Nephron (organoid): ENCODE data around the gene DSC1.

Experiments used
- H3K27ac Mint-ChIP-seq, 3 experiments: 2 replicates each; pipeline ENCODE4 v1.8.0; 2020; ENCODE audit warnings: mixed read lengths in 3 of 3, mild to moderate bottlenecking in 2 of 3, moderate library complexity in 1 of 3
- H3K27me3 Mint-ChIP-seq: 2 replicates; pipeline ENCODE4 v1.8.0; 2021; ENCODE audit warnings: low read depth, mild to moderate bottlenecking, moderate library complexity, mixed read lengths
- H3K36me3 Mint-ChIP-seq: 2 replicates; pipeline ENCODE4 v1.8.0; 2020; ENCODE audit warnings: low read depth, mixed read lengths
- H3K4me1 Mint-ChIP-seq: 2 replicates; pipeline ENCODE4 v1.8.0; 2020; ENCODE audit warnings: mixed read lengths
- H3K4me3 Mint-ChIP-seq, 3 experiments: 2 replicates each; pipeline ENCODE4 v1.8.0; 2020; ENCODE audit warnings: mild to moderate bottlenecking in 3 of 3, mixed read lengths in 3 of 3, moderate library complexity in 2 of 3
- H3K9me3 Mint-ChIP-seq: 2 replicates; pipeline ENCODE4 v1.8.0; 2020; ENCODE audit warnings: mixed read lengths
- TF ChIP-seq, protein P1 (sequence below), 3 experiments: fragments of 200-600 bp; sonication (generic); IDR thresholded peaks; one replicate each; pipeline ENCODE4 v1.5.0; 2021; ENCODE audit warnings: antibody characterized with exemption in 3 of 3; ENCODE audit not compliant: unreplicated experiment in 3 of 3

DSC1 gene

GRCh38 chr18:31197676-31198075 lies 35.0 kb upstream of the DSC1 start:
- peaks cover 12% of the 10 kb centered on the region for H3K4me1 Mint-ChIP-seq

DNA sequence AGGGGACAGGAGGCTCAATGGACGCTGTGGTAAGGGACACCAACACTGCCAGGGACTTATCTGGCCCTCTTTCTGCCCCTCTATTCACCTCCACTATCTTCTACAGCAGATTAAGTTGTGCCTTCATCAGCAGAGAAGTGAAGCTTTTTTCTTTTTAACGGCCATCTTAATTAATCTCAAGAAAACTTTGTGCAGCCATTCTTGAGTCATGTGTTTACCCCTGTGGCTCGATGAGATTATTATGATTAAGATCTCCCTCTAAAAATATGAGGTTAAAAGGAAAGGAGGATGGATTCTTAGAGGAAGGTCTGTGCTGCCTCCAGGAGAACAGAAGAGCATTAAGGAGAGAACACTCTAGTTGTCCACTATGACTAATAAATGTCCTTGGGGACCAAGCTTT lies 32.4 kb upstream of the DSC1 start:
- TF ChIP-seq, protein P1, sequence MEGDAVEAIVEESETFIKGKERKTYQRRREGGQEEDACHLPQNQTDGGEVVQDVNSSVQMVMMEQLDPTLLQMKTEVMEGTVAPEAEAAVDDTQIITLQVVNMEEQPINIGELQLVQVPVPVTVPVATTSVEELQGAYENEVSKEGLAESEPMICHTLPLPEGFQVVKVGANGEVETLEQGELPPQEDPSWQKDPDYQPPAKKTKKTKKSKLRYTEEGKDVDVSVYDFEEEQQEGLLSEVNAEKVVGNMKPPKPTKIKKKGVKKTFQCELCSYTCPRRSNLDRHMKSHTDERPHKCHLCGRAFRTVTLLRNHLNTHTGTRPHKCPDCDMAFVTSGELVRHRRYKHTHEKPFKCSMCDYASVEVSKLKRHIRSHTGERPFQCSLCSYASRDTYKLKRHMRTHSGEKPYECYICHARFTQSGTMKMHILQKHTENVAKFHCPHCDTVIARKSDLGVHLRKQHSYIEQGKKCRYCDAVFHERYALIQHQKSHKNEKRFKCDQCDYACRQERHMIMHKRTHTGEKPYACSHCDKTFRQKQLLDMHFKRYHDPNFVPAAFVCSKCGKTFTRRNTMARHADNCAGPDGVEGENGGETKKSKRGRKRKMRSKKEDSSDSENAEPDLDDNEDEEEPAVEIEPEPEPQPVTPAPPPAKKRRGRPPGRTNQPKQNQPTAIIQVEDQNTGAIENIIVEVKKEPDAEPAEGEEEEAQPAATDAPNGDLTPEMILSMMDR (IDR thresholded peaks at IDR 0.05; ENCODE audit: unreplicated experiment in 3 of 3) = no peak
- no peak overlapping the region for H3K4me3 Mint-ChIP-seq
- H3K27ac Mint-ChIP-seq = no peak overlapping the region
- peaks cover 12% of the 10 kb centered on the region for H3K4me1 Mint-ChIP-seq
- no peaks in the 10 kb centered on the region for H3K27me3 Mint-ChIP-seq
- no peaks in the 10 kb centered on the region for H3K36me3 Mint-ChIP-seq
- H3K9me3 Mint-ChIP-seq = peaks cover 2% of the 10 kb centered on the region

More at GRCh38 chr18:31197676-31198075, 35.0 kb upstream of the DSC1 start:
- no peak overlapping the region for H3K4me3 Mint-ChIP-seq
- peaks cover 2% of the 10 kb centered on the region for H3K9me3 Mint-ChIP-seq
- no peaks in the 10 kb centered on the region for H3K27me3 Mint-ChIP-seq
- H3K36me3 Mint-ChIP-seq = no peaks in the 10 kb centered on the region
- TF ChIP-seq, protein P1 (IDR thresholded peaks at IDR 0.05; ENCODE audit: unreplicated experiment in 3 of 3) = no peak
- peak overlapping the region in 2 of 3 experiments; percentile 22 to 28 for H3K27ac Mint-ChIP-seq

DNA sequence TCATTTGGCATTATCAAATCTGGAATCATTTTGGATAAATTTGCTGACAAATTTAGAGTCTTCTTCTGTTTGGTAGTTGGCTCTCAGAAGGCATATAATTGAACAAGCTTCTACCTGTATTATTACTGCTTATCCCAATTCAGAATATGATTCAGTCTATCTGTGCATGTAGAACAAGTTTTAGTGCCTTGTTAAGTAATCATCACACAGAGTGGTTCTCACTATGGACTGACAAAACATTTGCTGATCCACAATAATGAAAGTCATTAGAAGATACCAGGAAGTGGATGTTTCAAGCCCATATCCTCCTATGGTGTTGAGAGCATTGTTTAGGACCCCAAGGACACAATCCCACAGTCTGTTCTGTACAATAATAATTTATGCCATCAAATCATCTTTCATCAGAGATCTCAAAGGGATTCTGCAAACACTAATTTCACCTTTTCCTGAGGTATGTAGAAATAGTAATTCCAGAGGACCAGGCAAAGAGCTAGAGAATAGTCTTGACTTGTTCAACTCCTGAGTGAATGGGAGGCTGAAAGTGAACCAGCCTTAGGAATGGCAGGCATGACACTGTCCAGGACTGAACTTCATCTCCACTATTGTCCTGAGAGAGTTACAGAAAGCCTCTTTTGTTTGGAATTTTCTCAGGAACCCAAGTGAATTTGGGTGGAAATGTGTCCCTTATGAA lies 29.6 kb upstream of the DSC1 start:
- peaks cover 5% of the 10 kb centered on the region for H3K4me1 Mint-ChIP-seq
- peaks cover 2% of the 10 kb centered on the region for H3K9me3 Mint-ChIP-seq
- TF ChIP-seq, protein P1 (IDR thresholded peaks at IDR 0.05; ENCODE audit: unreplicated experiment in 3 of 3) = no peak
- H3K27me3 Mint-ChIP-seq = no peaks in the 10 kb centered on the region
- H3K27ac Mint-ChIP-seq = peak overlapping the region in 1 of 3 experiments; percentile 72
- H3K4me3 Mint-ChIP-seq = no peak overlapping the region
- no peaks in the 10 kb centered on the region for H3K36me3 Mint-ChIP-seq

DNA sequence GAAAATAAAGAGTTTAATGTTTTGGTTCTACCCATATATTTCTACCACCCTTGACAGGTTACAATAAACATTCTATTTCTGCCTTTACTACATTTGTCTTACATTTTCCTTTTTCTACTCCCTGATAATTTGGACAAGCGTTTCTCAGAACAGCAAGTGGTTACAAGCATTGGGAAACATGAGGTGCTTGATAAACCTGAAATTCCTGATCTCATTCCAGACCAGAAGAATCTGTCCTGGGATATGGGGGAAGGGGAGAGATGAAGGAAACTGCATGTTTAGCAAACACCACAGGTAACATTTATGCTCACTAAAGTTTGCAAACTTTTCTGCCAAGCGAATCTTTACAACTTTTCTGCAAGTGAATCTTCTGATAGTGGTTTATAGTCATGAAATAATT lies 28.3 kb upstream of the DSC1 start:
- Mint-ChIP-seq H3K4me3 (no peak overlapping the region), H3K27ac (no peak overlapping the region), H3K9me3 (peaks cover 2% of the 10 kb centered on the region), H3K27me3 (no peaks in the 10 kb centered on the region), H3K4me1 (peaks cover 5% of the 10 kb centered on the region), H3K36me3 (no peaks in the 10 kb centered on the region)
- TF ChIP-seq, protein P1 (IDR thresholded peaks at IDR 0.05; ENCODE audit: unreplicated experiment in 3 of 3) = no peak

DNA sequence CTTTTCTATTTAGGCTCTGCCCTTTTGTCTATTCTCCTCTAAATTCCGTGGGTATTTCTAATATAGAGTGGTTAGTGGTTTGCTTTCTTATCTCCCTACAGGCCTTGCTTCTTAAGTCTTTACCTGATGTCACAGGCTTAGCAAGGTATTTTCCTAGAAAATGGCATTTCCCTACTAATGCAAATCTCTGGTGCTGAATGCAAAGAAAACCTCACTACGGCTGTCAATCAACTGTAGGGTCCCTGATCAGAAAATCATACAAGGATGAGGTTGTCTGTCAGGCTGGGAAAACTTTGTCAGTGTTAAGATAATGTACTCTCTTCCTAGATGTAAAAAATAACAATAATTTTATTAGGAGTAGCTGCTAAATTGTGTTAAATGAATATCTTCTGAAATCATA lies 27.1 kb upstream of the DSC1 start:
- H3K27ac Mint-ChIP-seq = no peak overlapping the region
- H3K36me3 Mint-ChIP-seq = no peaks in the 10 kb centered on the region
- TF ChIP-seq, protein P1 (IDR thresholded peaks at IDR 0.05; ENCODE audit: unreplicated experiment in 3 of 3) = no peak
- no peak overlapping the region for H3K4me3 Mint-ChIP-seq
- H3K9me3 Mint-ChIP-seq = no peaks in the 10 kb centered on the region
- no peaks in the 10 kb centered on the region for H3K27me3 Mint-ChIP-seq
- H3K4me1 Mint-ChIP-seq = peaks cover 3% of the 10 kb centered on the region
